HG02610 (cell line): Measurements from ENCODE around the gene PPWD1.
A peak's percentile ranks its signal among the peaks of the same experiment; 100 is the strongest.
"Not testable (repeated sequence)": the region's sequence is repeated elsewhere in the genome, so short reads cannot be mapped to it uniquely, and the experiment has no call there.

ENCODE experiments used
- ATAC-seq: cut with Tn5 transposase; IDR thresholded peaks from one replicate; pipeline ENCODE4 v1.9.1; 2021; ENCODE audit warnings: mild to moderate bottlenecking, moderate library complexity; ENCODE audit not compliant: unreplicated experiment

PPWD1 gene

DNA sequence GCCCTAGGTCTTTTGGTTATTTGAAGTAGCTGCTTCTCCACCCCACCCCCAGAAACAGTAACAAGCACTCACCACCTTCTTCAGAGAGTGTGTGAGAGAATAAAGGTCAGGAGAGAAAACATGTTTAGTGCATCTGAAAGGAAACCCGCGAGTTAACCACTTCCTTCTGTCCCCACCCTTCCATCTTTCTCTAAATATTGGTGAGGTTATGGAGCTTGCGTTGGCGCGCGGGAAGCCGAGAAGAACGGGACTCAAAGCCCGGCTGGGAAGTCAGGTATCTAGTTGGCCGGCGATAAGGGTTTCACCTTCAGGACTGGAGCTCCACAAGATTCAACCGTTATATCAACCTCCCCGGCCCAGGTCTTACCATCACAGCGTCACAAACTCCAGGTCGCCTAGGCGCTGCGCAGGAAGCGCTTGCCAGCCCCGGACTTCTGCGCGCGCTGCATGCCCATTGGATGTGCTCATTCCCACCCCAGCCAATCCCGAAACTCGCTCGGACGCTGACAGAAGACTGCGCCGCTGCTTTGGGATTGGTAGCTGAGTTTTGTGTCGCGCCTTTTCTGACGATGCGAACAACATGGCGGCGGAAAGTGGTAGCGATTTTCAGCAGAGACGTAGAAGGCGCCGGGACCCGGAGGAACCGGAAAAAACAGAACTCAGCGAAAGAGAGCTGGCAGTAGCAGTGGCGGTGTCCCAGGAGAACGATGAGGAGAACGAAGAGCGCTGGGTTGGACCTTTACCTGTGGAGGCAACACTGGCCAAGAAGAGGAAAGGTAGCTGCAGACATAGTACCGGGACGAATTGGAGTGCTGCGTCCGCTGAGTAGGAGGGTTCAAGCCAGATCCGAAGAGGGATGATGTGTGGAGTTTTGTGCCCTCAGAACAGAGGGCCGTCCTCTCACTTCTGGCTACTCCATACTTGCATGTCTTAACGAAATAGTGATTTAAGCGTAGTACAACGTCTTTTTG, at the start of gene PPWD1, which contains the start of gene CENPK:
PPWD1 (plus strand) TSS at position 566 of the 971 bp plus-strand sequence; CDS start at position 581, 15 bp downstream.
CENPK (minus strand) TSS at position 438 of the 971 bp plus-strand sequence. CDS start 8,261 bp downstream, outside the sequence.
- ATAC-seq = peak; percentile 98

DNA sequence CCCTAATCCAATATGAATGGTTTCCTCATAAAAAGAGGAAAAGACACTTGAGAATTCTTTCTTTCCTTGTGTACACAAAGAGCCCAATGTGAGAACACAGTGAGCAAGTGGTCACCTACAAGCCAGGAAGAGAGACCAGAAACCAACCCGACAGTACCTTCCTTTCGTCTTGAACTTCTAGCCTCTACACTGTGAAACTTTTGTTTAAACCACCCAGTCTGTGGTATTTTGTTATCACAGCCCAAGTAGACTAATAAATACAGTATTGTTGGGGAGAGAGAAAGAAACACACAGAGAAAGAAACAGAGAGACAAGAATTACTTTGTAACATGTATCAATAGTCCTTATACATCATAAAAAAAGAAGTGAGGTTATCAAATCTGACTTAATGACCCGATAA, 37.4 kb upstream of the PPWD1 start:
- no peak for ATAC-seq

DNA sequence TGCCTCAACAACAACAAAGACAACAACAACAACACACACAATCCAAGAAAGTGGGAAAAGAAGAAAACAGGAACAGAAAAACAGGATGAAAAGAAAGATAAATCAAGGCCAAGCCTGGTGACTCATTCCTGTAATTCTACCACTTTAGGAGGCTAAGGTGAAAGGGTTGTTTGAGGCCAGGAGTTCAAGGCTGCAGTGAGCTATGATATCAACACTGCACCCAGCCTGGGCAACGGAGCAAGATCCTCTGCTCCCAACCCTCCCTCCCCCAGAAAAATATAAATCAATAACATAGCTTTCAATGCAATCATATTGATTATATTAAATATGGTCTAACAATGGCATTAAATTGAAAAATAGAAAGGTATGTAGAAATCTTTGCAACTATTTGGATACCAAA, 32.2 kb upstream of the PPWD1 start:
- no peak for ATAC-seq

GRCh38 chr5:65535529-65535987, 27.5 kb upstream of the PPWD1 start:
- no peak for ATAC-seq

DNA sequence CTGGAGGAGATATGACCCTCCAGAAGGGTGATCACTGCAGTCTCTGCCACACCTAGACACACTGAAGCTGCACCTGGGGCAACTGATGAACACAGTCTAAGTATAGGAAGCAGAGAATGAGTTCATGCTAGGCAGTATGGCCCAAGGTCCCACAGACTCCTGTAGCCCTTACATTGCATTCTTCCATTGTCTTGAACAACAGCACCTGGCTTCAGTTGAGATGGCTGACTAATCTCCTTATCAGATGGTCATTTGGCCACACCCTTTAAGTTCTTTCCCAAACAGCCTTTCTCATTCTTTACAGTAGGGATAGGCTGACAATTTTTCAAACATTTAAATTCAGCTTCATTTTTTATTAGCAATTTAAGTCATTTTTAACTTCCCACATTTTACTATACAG, 23.3 kb upstream of the PPWD1 start:
- no peak for ATAC-seq

DNA sequence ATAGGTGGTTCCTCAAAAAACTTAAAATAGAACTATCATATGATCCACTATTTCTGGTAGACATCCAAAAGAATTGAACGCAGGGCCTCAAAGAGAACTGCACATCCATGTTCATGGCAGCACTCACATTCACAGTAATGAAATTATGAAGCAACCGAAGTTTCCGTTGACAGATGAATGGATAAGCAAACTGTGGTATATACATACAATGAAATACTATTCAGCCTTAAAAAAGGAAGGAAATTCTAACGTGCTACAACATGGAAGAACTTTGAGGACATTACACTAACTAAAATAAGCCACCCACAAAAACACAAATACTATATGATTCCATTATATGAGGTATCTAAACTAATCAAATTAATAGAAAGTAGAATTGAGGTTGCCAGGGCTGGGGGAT, 18.6 kb upstream of the PPWD1 start:
- no peak for ATAC-seq

GRCh38 chr5:65546141-65546540, 17.0 kb upstream of the PPWD1 start:
- no peak for ATAC-seq

DNA sequence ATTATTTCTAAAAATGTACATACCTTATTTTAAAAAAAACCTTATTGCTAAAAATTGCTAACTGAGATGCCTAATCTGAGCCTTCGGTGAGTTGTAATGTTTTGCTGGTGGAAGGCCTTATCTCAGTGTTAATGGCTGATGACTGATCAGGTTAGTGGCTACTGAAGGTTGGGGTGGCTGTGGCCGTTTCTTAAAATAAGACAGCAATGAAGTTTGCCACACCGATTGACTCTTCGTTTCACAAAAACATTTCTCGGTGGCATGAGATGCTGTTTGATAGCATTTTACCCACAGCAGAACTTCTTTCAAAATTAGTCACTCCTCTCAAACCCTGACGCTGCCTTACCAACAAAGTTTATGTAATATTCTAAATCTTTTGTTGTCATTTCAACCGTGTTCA, 14.8 kb upstream of the PPWD1 start:
- ATAC-seq = no peak

DNA sequence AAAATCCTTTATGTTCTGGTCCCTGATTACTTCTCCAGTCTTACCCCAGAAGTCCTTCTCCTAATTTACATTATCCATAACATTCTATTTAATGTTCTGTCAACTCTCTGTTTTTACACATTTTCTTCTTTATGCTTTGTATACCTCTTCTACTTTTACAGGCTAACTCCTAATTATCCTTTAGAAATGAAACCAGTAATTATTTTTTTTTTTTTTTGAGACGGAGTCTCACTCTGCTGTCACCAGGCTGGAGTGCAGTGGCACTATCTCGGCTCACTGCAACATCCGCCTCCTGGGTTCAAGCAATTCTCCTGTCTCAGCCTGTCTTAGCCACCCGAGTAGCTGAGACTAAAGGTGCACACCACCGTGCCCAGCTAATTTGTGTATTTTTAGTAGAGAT, 9.2 kb upstream of the PPWD1 start:
- no peak for ATAC-seq

DNA sequence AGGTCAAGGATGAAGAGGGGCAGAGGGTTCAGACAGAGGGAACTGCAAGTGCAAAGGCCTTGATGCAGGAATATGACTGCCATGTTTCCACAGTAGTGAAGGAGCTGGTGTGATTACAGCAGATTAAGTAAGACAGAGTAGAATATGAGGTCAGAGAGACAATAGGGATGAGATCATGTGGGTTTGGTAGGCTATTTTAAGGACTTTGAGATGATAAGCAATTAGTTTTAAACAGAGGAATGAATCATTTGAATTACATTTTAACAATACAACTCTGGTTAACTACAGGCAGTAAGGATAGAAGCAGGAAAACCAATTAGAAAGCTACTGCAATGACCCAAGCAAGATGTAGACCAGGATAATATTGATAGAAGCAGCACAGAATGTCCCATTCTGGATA, 7.8 kb upstream of the PPWD1 start:
- ATAC-seq = no peak

DNA sequence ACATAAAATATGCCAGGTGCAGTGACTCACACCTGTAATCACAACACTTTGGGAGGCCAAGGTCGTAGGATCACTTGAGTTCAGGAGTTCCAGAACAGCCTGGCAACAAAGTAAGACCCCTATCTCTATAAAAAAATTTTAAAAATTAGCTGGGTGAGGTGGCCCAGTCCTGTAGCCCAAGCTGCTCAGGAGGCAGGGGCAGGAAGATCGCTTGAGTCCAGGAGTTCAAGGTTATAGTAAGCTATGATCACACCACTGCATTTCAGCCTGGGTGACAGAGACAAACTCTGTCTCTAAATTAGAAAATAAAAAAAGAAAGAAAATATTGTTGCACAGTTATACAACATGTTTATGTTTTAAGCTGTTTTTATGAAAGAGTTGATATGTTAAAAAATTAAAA, 6.9 kb upstream of the PPWD1 start:
- ATAC-seq = no peak

DNA sequence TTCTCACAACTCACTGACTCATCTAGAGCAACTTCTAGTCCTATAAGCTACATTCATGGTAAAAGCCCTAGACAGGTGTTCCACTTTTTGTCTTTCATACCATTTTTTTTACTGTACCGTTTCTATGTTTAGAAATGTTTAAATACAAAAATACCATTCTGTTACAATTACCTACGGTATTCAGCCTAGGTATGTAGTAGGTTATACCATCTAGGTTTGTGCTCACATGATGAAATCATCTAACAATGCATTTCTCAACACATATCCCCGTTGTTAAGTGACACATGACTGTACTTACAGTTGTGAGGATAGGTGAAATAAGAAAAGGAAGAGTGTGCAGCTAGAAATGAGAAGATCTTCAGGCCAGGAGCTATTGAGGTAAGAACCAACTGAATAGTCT, 6.4 kb upstream of the PPWD1 start:
- no peak for ATAC-seq

DNA sequence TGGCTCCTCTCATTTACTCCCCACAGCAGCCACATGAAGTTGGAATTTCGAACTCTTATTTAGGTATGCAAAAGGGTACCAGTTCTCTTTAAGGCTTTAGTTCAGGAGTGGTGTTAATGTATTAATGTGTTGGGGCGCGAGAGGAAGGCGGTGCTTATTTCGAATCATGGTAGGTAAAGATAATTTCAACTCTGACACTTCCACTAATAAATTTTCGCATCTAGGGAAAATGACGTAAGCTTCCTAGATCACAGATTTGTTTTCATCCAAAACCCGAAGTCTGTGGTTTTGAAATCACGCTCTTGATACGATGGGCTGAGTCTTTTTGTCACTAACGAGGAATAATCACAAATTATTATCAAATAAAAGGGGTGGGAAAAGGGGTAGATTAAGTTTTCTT, 681 bp downstream of the PPWD1 start:
- no peak for ATAC-seq

DNA sequence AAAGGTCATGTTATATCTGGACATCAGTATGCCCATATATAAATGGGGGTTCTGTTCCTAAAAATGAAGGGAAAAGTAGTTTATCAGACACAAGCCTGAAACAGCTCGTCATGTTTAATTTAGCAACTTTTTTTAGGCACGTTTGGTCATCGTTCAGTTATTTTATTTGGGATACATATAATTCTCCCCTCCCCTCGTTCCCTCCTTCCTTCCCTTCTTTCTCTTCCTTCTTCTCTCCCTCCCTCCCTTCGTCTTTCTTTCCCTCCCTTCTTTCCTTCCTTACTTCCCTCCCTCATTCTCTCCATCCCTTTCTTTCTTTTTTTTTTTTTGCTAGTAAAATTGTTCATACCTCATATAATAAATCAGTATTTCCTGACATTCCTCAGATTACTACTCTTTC, 3.4 kb downstream of the PPWD1 start:
- ATAC-seq = no peak

DNA sequence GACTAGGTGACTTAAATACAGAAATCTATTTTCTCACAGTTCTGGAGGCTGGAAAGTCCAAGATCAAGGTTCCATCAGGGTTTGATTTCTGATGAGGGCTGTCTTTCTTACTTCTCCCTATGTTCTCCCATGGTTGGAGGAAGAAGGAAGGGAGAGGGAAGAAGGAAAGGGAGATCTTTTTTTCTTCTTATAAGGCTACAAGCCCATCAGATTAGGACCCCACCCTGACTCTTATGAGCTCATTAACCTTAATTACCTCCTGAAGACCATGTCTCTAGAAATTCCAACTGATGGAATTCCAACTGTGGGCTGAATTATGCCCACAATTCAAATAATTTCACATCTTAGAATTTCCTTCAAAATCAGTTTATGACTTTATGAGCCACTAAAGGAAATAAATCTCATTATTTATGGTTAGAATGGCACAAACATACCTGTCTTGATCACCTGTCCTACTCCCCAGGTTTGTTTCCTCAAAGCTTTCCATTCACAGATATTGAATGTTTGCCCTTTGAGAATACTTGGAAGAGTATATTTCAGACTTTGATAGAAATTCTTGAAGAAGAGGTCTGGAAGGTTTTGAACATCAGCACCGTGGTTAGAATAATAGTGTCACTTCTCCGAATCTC, 7.6 kb downstream of the PPWD1 start:
- no peak for ATAC-seq

DNA sequence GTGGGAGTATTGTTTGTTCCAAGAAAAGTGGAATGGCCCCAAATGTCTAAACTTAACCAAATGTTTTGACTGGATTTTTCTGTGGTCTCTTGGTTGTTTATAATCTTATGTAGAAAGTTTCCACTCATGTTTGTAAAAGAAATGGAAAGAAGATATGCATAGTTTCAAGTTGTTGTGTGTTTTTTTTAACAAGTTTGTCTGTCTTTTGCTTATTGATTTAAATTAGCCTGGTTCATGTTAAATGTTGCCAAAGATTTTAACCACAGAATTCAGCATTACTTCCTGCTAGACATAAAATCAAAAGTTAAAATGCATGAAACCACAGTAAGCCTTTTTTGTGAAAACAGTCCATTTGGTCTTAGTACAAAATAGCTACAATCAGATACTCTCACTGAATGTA, 14.0 kb downstream of the PPWD1 start:
- no peak for ATAC-seq

- ATAC-seq = no peak
Observed at GRCh38 chr5:65588694-65589093, 25.6 kb downstream of the PPWD1 start.

- not testable (repeated sequence) for ATAC-seq
Observed at GRCh38 chr5:65601761-65602160, 38.7 kb downstream of the PPWD1 start.

DNA sequence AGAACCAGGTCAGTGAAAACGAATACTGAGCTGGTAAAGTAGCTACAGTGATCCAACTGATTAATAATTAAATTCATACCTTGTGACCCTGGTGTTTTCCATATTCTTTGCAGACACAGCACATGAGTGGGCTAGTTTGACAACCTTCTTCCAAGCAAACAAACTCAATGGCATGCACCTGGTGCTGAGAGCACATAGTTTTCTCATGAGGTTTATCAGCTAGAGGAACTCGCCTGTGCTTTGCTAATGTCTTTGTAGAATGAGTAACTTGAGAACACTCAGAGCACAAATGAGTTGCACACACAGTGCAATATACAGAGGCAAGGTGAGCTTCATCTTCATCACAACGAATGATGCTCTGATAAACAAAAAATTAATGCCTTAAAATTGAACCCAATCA, 48.4 kb downstream of the PPWD1 start:
- no peak for ATAC-seq

DNA sequence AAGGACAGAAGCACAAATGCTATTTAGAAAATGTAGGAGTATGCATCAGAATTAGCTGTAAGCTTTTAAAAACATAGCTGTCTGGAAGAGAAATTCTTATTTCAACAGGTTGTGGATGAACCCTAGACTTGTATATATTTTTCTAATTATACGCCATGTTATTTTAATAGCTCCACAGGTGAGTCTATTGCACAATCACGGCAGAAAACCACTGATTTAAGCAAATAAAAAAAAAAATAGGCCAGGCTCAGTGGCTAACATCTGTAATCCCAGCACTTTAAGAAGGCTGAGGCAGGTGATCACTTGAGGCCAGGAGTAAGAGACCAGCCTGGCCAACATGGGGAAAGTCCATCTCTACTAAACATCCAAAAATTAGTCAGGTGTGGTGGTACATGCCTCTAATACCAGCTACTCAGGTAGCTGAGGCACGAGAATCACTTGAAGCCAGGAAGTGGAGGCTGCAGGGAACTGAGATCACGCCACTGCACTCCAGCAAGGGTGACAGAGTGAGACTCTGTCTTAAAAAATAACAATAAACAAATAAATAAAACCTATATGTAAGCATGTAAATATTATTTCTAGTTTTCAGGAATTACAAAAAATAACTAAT, 49.3 kb downstream of the PPWD1 start:
- ATAC-seq = no peak

- no peak for ATAC-seq
Observed at GRCh38 chr5:65620021-65620420, 56.9 kb downstream of the PPWD1 start.

DNA sequence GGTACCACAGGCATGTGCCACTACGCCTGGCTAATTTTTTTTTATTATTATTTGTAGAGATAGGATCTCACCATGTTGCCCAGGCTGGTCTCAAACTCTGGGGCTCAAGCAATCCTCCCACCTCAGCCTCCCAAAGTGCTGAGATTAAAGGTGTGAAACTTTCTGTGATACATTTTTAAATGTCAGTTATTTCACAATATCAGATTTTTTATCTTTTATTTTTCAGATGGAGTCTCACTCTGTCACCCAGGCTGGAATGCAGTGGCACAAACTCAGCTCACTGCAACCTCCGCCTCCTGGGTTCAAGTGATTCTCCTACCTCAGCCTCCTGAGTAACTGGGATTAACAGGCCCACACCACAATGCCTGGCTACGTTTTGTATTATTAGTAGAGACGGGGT, 58.9 kb downstream of the PPWD1 start:
- not testable (repeated sequence) for ATAC-seq
